ENCODE data around the gene NDUFA12. TPM values are rescaled to one million over a fixed set of nuclear protein-coding genes. Genes with fewer than 3 reads are reported as not detected.

The NDUFA12 gene
- total RNA-seq, 1 experiment from 2014 or later: 79.7 TPM

DNA sequence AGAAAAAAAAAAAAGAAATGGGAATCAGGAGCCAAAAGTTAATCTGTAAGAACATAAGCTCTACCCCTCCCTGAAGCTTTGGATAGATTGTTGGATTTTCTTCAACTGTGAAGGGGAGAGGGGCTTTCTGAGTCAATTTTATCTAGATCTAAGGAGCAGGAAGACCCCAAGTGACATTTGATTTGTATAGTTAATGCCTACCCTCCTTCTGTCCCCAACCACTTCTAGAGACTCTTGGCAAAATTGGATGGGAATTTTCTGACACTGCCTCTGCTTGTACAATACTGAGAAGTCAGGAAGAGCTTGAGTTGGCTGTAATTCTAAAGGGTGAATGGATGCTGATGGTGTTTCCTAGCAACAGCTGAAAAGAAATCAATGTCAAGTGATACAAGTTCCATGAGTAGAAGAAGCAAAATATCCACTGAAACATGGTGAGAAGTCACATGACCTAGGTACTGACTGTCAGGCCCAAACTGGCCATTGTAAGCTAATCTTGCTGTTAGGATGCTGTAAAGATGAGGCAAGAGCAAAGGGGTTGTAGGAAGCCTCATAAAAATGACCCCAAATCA is 42.2 kb downstream of the NDUFA12 start:
- no peaks in the 10 kb centered on the region for H3K9me2 ChIP-seq (ENCODE audit: insufficient read depth)
- no peak overlapping the region for H3K4me2 ChIP-seq (ENCODE audit: low read length)
- TF ChIP-seq SP1 (IDR thresholded peaks at IDR 0.05; ENCODE audit: low read depth) (no peak), CBX3 (IDR thresholded peaks at IDR 0.05; ENCODE audit: low read depth) (no peak), CEBPB (IDR thresholded peaks at IDR 0.05; ENCODE audit: low read depth) (no peak), SRF (IDR thresholded peaks at IDR 0.05; ENCODE audit: low read depth) (no peak), MAX (IDR thresholded peaks at IDR 0.05) (no peak), REST (IDR thresholded peaks at IDR 0.05; ENCODE audit: low read depth) (no peak), SIN3A (IDR thresholded peaks at IDR 0.05; ENCODE audit: low read depth) (no peak), ZNF274 (IDR thresholded peaks at IDR 0.05; ENCODE audit: low read depth, low read length) (no peak), EZH2phosphoT487 (IDR thresholded peaks at IDR 0.05; ENCODE audit: borderline replicate concordance) (no peak), FOSL1 (IDR thresholded peaks at IDR 0.05; ENCODE audit: low read depth) (no peak), RAD21 (IDR thresholded peaks at IDR 0.05; ENCODE audit: low read depth) (no peak)
- ChIA-PET POLR2A (no interaction called here), RAD21 (ENCODE audit: low non-redundant PET in 1 of 2, low total read pairs in 2 of 2, uncharacterized antibody in 2 of 2, unreplicated experiment in 2 of 2) (no interaction called here), CTCF (interaction anchor here (1.3 kb wide), 1 partner anchor 11 kb away, joined by 4 read pairs; no protein-coding TSS in a partner anchor)
- no peaks in the 10 kb centered on the region for H3K27me3 ChIP-seq (ENCODE audit: insufficient read depth, low read length)
- H4K20me1 ChIP-seq (ENCODE audit: insufficient read depth): no peaks in the 10 kb centered on the region
- BruUV-seq (replicated peaks): no TSS peak
- intact Hi-C loops (cut with micrococcal nuclease): no loop called here
- no peaks in the 10 kb centered on the region for H3K36me3 ChIP-seq (ENCODE audit: control insufficient read depth in 1 of 2, insufficient read depth in 2 of 2, low read length in 2 of 2)
- DNase-seq (ENCODE audit: low read depth, low spot score) (no peak), ATAC-seq (no peak)
- no peak overlapping the region for H3K27ac ChIP-seq (ENCODE audit: low read depth, low read length)
- H3K9me3 ChIP-seq (ENCODE audit: control insufficient read depth in 1 of 2, insufficient read depth in 1 of 2, low read depth in 1 of 2, low read length in 2 of 2): no peaks in the 10 kb centered on the region
- H3K4me3 ChIP-seq (replicated peaks in 1 of 2; ENCODE audit: low read depth in 1 of 2, low read length in 2 of 2): no peak overlapping the region
- H3K4me1 ChIP-seq (ENCODE audit: control insufficient read depth in 1 of 2, insufficient read depth in 2 of 2, low read length in 2 of 2): no peaks in the 10 kb centered on the region
- no peak overlapping the region for H3K9ac ChIP-seq (ENCODE audit: low read length)
- H3K79me2 ChIP-seq (ENCODE audit: insufficient read depth, low read length): no peaks in the 10 kb centered on the region
- H2AFZ ChIP-seq (ENCODE audit: low read depth, low read length, poor library complexity, severe bottlenecking): no peak overlapping the region

All from HCT116 (cell line).